HEK293 (cell line): ENCODE measurements around the gene RBM19.

Experiments
- KLF1 ChIP-seq: fragments of 450-650 bp; formaldehyde crosslinking; IDR thresholded peaks from 2 replicates; pipeline ENCODE4 v1.5.1; 2016; ENCODE audit warnings: missing biosample characterization, missing genetic modification characterization
- SALL2 ChIP-seq: fragments of 450-650 bp; formaldehyde crosslinking; IDR thresholded peaks from 2 replicates; pipeline ENCODE4 v1.5.0; 2017; ENCODE audit warnings: missing biosample characterization, mild to moderate bottlenecking, missing genetic modification characterization, borderline replicate concordance
- YY1 ChIP-seq: fragments of 450-650 bp; formaldehyde crosslinking; IDR thresholded peaks from 2 replicates; pipeline ENCODE4 v1.5.1; 2018; ENCODE audit warnings: missing biosample characterization, missing genetic modification characterization
- ZNF561 ChIP-seq: fragments of 450-650 bp; IDR thresholded peaks from 2 replicates; pipeline ENCODE4 v1.5.1; 2018; ENCODE audit warnings: missing biosample characterization, missing genetic modification characterization, borderline replicate concordance
- ZNF830 ChIP-seq: fragments of 450-650 bp; IDR thresholded peaks from 2 replicates; pipeline ENCODE4 v1.5.0; 2018; ENCODE audit warnings: missing biosample characterization, missing genetic modification characterization, low read depth, mild to moderate bottlenecking, moderate library complexity
- TF ChIP-seq, protein P1 (sequence below): fragments of 450-650 bp; formaldehyde crosslinking; IDR thresholded peaks from 2 replicates; pipeline ENCODE4 v1.5.1; 2016; ENCODE audit warnings: missing biosample characterization, missing genetic modification characterization

- TF ChIP-seq KLF1 (tag by site-specific recombination) (no peak), YY1 (tag by site-specific recombination) (no peak), SALL2 (no peak), ZNF830 (no peak), ZNF561 (tag by site-specific recombination) (no peak)
- TF ChIP-seq, protein P1, sequence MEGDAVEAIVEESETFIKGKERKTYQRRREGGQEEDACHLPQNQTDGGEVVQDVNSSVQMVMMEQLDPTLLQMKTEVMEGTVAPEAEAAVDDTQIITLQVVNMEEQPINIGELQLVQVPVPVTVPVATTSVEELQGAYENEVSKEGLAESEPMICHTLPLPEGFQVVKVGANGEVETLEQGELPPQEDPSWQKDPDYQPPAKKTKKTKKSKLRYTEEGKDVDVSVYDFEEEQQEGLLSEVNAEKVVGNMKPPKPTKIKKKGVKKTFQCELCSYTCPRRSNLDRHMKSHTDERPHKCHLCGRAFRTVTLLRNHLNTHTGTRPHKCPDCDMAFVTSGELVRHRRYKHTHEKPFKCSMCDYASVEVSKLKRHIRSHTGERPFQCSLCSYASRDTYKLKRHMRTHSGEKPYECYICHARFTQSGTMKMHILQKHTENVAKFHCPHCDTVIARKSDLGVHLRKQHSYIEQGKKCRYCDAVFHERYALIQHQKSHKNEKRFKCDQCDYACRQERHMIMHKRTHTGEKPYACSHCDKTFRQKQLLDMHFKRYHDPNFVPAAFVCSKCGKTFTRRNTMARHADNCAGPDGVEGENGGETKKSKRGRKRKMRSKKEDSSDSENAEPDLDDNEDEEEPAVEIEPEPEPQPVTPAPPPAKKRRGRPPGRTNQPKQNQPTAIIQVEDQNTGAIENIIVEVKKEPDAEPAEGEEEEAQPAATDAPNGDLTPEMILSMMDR (tag by site-specific recombination): no peak
Observed at GRCh38 chr12:113819495-113819894, 146.6 kb downstream of the RBM19 start.
